Raji (cell line): ENCODE measurements around the gene RPL29.

ENCODE experiments used
- POLR2A ChIP-seq: IDR thresholded peaks from 2 replicates; pipeline ENCODE4 v1.6.1; 2011; ENCODE audit warnings: low read depth, low read length, control low read depth; ENCODE audit not compliant: insufficient read depth

RPL29 gene

DNA sequence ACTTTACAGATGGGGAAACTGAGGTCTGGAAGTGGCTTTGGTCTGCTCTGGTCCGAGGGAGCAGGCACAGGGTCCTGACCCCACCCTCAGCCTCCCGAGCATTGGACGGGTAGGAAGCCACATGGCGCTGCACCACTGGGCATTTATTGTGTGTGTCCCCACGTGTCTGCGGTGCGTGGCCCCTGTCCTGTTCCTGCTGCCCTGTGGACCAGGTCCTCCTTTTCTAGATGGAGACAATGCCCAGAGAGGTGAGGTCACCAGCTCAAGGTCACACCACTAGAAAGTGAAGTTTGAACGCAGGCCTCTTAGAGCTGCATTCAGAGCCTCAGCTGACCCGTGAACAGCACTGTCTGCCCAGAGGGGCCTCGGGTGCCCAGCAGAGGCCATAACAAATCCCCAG, 33.8 kb upstream of the RPL29 start:
- TF ChIP-seq POLR2A: no peak

DNA sequence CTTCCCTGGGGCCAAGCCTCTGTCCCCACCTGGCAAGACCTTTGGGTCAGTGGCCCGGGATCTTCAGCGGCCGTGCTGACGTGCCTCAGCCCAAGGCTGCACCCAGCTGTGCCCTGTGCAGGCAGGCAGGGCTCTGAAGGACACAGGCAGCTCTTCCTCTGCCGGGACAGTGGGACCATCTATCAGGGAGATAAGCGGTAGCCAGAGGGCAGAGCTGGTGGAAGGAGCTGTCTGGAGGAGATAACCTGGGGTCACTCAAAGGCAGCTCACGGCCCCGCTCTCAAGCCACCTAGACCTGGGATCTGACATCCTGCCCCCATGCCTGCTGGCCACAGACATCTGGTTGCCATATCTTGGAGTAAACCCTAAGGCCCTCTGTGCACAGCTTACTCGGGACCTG, 33.4 kb upstream of the RPL29 start:
- TF ChIP-seq POLR2A: no peak

DNA sequence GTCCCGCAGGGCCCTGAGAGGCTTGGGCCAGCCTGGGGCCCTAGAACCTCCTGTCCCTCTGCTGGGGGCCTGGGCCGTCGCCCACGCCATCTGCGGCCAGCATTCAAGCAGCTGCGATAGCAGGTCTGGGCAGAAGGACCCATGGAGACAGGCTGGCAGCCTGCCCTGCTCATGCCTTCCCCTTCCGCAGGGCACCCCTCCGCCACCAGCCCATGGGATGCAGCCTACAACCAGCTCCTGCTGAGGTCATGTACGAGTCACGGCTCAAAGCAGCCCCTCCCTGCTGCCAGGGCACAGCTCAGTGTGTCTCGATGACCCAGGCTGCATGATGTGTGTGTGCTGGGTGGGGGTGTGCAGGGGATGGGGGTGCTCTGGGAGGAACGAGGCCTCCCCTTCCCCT, 32.9 kb upstream of the RPL29 start:
- TF ChIP-seq POLR2A: no peak

- no peak for TF ChIP-seq POLR2A
Observed at GRCh38 chr3:52026041-52026440, 30.3 kb upstream of the RPL29 start.

DNA sequence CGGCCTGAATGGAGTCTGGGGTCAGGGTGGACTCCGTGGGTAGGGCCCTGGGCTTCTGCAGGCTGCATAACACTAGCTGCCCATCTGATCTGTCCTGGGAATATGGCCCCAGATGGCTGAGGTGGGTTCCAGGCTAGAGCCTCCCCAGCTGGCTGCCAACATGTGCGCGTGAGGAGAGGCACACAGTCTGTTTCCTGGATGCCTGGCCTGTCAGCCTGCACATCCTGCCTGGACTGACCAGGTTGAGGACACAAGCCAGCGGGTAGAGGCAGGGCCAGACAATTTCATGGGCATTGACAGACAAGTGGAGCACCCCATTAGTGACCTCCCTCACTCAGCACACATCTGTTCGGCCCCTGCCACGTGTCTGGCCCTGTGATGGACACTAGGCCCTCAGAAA, 29.8 kb upstream of the RPL29 start:
- TF ChIP-seq POLR2A: no peak

- TF ChIP-seq POLR2A: no peak
Observed at GRCh38 chr3:52024765-52025452, 29.2 kb upstream of the RPL29 start.

DNA sequence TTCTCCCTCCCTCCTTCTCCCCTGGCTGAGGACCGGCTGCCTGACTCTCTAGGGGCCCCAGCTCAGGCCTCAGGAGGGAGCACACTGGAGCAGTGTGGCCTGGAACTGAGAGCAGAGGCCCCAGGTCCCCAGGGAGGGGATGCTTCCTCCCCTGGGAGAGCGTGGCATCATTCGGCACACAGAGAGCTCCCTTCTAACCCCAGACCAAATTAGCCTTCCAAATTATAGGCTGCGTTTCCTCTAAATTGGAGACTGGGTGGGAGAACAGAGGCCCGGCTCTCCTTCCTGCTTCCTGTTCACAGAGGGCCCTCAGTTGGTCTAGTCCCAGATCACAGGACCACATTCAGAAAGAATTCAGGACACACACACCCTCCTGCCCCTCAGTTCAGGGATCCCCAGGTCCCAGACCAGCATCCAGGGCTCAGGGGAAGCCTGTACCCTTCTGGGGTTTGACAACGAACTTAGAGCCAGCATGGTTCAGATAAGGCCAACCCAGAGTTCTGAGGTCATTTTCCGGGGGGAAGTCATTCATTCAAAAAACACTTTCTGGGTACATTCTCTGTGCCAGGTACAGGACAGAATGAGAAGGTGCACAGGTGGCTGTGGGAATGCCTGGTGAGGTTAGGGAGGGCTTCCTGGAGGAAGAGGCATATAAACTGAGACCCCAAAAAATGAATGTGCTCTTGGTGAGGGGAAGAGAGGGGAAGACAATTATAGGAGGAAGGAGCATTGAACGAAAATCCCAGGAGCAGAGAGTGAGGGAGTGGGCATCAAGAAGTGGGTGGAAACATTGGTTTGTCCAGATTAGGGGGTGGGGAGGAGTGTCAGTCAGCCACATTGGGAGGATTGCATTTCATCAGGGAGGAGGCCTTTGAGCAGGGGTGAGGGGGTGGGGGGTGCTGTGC, 28.4 kb upstream of the RPL29 start:
- TF ChIP-seq POLR2A: no peak

DNA sequence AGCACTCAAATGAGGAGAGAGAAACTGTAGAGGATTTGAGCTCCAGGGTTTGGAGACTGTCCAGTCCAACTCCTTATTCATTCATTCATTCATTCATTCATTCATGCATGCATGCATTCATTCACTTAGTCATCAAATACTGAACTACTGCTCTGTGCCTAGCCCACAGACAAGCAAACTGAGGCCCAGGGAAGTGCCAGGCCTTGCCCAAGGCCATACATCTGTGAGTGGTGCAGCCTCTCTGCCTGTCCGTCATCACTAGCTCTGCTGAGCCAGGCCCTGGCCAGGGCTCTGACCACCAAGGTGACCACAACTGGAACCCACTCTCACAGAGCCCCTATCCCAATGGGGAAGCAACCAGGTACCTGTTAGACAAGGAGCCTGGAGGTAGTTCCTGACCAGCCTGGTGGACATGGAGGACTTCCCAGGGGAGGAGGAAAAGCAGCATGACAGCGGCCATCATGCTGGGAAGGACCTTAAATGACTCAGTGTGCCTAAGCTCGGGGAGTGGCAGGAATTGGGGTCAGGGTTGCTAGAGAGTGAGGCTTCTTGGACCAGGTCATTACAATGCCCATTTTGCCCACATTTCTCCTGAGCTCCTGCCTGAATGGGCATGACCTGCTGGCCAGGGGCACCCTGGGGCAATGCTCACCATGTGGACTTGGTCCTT, 27.5 kb upstream of the RPL29 start:
- no peak for TF ChIP-seq POLR2A

- no peak for TF ChIP-seq POLR2A
Observed at GRCh38 chr3:52022323-52023100, 26.8 kb upstream of the RPL29 start.

DNA sequence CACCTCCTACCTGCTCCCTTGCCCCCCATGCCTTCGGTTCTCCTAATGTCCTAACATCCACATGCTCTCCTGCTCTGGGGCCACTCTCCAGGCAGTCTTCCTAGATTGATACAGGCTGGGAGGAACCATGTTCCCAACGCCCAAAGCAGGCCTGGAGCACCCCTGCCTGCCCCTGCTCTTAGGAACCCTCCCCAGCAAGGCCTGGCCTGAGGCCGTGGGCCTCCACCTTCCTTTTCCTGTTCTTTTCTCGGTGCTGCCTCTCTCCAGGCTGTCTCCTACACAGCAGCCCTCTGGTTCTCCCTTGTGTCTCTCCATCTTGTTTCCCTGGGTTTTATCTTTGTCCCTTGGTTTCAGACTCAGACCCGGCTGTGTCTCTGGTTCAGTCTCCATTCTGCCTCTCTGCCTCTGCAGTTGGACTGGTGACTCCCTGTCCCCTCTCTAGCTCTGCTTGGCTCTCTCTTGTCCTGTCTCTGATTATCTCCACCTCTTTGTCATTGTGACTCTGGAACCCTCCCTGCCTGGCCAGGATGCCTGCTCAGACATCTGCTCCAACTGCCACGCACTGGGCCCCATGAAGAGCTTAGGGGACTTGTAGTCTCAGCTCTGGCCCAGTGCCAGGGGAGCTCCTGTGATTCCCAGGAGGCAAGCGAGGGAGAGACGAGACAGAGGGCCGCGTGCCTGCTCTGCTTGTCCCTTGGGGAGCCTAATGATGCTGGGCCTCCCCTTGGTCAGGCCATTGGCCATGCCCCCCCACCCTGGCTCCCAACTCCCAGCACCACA, 26.0 kb upstream of the RPL29 start:
- no peak for TF ChIP-seq POLR2A

GRCh38 chr3:52020796-52021195, 25.1 kb upstream of the RPL29 start:
- no peak for TF ChIP-seq POLR2A

DNA sequence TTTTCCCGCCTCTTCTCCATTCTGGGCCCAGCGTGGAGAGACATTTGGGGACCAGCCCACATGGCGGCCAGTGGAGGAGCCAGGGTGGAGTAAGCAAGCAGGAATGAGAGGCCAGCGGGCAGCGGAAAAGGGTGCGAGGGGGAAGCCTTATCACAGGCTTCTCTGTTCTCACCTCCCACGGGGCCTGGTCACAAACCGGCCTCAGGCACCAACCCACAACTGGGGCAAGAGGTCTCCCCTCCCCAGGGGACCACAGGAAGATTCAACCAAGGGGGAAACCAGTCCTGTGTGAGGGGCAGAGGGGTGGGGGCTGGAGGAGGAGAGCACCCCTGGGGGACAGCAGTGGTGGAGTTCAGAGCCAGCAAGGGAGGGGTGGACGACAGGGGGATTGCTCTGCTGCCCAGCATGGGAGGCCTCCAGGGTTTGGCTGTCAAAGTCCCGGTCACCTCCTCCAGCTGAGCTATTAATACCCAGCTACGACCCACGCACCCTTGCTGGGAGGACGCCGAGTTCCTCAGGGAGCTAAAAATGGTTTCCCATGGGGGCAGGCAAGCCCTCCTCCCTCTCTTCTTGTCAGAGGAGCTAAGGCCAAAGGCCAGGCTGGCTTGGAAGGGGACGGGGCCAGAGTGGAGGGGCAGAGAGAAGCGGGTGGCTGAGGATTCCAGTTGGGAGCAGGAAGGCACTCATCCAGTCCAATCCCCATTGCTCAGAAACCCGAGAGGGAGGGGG, 23.8 kb upstream of the RPL29 start:
- no peak for TF ChIP-seq POLR2A

DNA sequence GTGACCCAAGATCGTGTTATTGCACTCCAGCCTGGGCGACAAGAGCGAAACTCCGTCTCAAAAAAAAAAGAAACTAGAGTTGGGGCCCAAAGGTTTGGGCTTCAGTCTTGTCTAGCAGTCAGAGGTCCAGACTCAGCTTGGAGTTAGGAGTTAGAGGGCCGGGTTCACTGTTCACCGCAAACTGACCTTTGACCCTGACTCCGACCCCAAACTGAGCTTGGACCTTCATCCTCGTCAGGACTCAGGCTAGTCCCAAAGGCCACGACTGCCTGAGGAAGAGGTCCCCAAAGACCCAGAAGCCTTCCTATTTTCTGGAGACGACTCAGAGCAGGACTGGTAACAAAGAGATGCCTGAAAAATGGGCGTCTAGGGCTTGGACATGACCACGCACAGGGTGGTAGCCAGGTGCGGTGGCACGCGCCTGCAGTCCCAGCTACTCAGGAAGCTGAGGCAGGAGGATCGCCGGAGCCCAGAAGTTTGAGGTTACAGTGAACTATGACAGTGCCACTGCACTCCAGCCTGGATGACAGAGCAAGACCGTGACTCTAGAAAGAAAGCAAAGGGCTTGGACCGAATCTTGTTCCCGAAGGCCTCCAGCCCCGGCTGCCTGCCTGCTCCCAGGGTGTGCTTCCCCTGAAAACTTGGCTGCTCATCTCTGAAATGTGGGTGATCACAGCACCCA, 22.8 kb upstream of the RPL29 start:
- TF ChIP-seq POLR2A: no peak
